ENCODE results near the gene TRAK2. TPM values are rescaled to one million over a fixed set of nuclear protein-coding genes. Genes with fewer than 3 reads are reported as not detected.

TRAK2 gene
- total RNA-seq, 1 experiment from 2014 or later = 15.2 TPM

GRCh38 chr2:201436141-201436540, 15.1 kb downstream of the TRAK2 start:
- POLR2A ChIA-PET = no interaction called here

DNA sequence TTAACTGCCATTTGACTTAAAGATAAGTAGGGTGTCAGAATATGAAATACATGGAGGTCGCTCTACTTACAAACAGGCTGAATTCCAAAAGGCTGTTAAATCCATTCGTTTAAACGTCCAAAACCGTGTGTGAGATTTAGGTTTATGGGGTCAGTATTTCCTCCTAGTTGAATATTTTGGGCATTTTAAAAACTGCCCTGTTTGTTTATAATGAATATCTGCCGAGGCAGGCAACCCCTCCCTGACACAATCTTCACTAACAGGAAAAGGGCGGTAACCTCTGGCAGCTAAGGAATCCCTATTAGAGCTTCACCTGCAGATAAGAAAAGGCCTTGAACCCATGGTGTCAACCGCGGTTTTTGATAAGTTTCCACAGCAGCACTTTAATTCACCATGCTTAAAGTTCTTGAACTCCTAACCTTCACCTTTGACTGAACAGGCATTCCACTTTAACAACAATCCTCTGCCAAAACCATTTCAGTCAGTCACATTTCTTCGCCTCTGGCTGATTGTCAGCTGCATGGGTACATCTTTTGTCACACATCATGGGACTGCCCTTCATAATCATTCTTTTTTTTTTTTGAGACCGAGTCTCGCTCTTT, 17.8 kb downstream of the TRAK2 start:
- intact Hi-C loops (cut with micrococcal nuclease) = no loop called here
- DNase-seq (ENCODE audit: low read depth, low spot score) (no peak), ATAC-seq (no peak)
- no peak overlapping the region for H2AFZ ChIP-seq (ENCODE audit: low read depth, low read length, poor library complexity, severe bottlenecking)
- no peak overlapping the region for H3K9ac ChIP-seq (ENCODE audit: low read length)
- H3K9me3 ChIP-seq (ENCODE audit: control insufficient read depth in 1 of 2, insufficient read depth in 1 of 2, low read depth in 1 of 2, low read length in 2 of 2) = no peaks in the 10 kb centered on the region
- H3K27me3 ChIP-seq (ENCODE audit: insufficient read depth, low read length) = no peaks in the 10 kb centered on the region
- ChIA-PET POLR2A (no interaction called here), CTCF (no interaction called here), RAD21 (ENCODE audit: low non-redundant PET in 1 of 2, low total read pairs in 2 of 2, uncharacterized antibody in 2 of 2, unreplicated experiment in 2 of 2) (no interaction called here)
- H3K9me2 ChIP-seq (ENCODE audit: insufficient read depth) = no peaks in the 10 kb centered on the region
- BruUV-seq (replicated peaks) = no TSS peak
- no peaks in the 10 kb centered on the region for H3K4me1 ChIP-seq (ENCODE audit: control insufficient read depth in 1 of 2, insufficient read depth in 2 of 2, low read length in 2 of 2)
- H3K4me3 ChIP-seq (replicated peaks in 1 of 2; ENCODE audit: low read depth in 1 of 2, low read length in 2 of 2) = no peak overlapping the region
- no peaks in the 10 kb centered on the region; the same call in 1 of the 2 replicates for H3K79me2 ChIP-seq (ENCODE audit: insufficient read depth, low read length)
- no peaks in the 10 kb centered on the region for H4K20me1 ChIP-seq (ENCODE audit: insufficient read depth)
- H3K4me2 ChIP-seq (ENCODE audit: low read length) = no peak overlapping the region
- H3K36me3 ChIP-seq (ENCODE audit: control insufficient read depth in 1 of 2, insufficient read depth in 2 of 2, low read length in 2 of 2) = no peaks in the 10 kb centered on the region
- H3K27ac ChIP-seq (ENCODE audit: low read depth, low read length) = no peak overlapping the region
- TF ChIP-seq EZH2 (IDR thresholded peaks at IDR 0.05) (no peak), POLR2AphosphoS5 (IDR thresholded peaks at IDR 0.05; ENCODE audit: low read depth, low read length) (no peak), ZBTB33 (IDR thresholded peaks at IDR 0.05; ENCODE audit: extremely low read depth, insufficient replicate concordance, low read length) (no peak), CEBPB (IDR thresholded peaks at IDR 0.05; ENCODE audit: low read depth) (no peak), ZNF274 (IDR thresholded peaks at IDR 0.05; ENCODE audit: low read depth, low read length) (no peak), TCF7L2 (IDR thresholded peaks at IDR 0.05; ENCODE audit: borderline replicate concordance, extremely low read depth, insufficient read depth, insufficient read length) (no peak), SP1 (IDR thresholded peaks at IDR 0.05; ENCODE audit: low read depth) (no peak), RAD21 (IDR thresholded peaks at IDR 0.05; ENCODE audit: low read depth) (no peak), EGR1 (IDR thresholded peaks at IDR 0.05; ENCODE audit: low read depth) (no peak), YY1 (IDR thresholded peaks at IDR 0.05; ENCODE audit: extremely low read depth, insufficient replicate concordance, low read depth, low read length) (no peak), ELF1 (IDR thresholded peaks at IDR 0.05; ENCODE audit: borderline replicate concordance, low read depth) (no peak), SRF (IDR thresholded peaks at IDR 0.05; ENCODE audit: low read depth) (no peak), SIN3A (IDR thresholded peaks at IDR 0.05; ENCODE audit: low read depth) (no peak), POLR2A (IDR thresholded peaks at IDR 0.05; ENCODE audit: borderline replicate concordance, extremely low read depth, insufficient read depth, insufficient read length) (no peak), ZFX (IDR thresholded peaks at IDR 0.05) (no peak), FOSL1 (IDR thresholded peaks at IDR 0.05; ENCODE audit: low read depth) (no peak)
- TF ChIP-seq, protein P1, sequence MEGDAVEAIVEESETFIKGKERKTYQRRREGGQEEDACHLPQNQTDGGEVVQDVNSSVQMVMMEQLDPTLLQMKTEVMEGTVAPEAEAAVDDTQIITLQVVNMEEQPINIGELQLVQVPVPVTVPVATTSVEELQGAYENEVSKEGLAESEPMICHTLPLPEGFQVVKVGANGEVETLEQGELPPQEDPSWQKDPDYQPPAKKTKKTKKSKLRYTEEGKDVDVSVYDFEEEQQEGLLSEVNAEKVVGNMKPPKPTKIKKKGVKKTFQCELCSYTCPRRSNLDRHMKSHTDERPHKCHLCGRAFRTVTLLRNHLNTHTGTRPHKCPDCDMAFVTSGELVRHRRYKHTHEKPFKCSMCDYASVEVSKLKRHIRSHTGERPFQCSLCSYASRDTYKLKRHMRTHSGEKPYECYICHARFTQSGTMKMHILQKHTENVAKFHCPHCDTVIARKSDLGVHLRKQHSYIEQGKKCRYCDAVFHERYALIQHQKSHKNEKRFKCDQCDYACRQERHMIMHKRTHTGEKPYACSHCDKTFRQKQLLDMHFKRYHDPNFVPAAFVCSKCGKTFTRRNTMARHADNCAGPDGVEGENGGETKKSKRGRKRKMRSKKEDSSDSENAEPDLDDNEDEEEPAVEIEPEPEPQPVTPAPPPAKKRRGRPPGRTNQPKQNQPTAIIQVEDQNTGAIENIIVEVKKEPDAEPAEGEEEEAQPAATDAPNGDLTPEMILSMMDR (IDR thresholded peaks at IDR 0.05 in 2 of 3, conservative IDR thresholded peaks at IDR 0.05 in 1 of 3; ENCODE audit: borderline replicate concordance in 1 of 3, insufficient read depth in 1 of 3, low read depth in 2 of 3, low read length in 2 of 3) = no peak

More at GRCh38 chr2:201436141-201436540, 15.1 kb downstream of the TRAK2 start:
- ChIA-PET CTCF (no interaction called here), RAD21 (ENCODE audit: low non-redundant PET in 1 of 2, low total read pairs in 2 of 2, uncharacterized antibody in 2 of 2, unreplicated experiment in 2 of 2) (no interaction called here)
- no peaks in the 10 kb centered on the region for H3K9me2 ChIP-seq (ENCODE audit: insufficient read depth)
- intact Hi-C loops (cut with micrococcal nuclease) = no loop called here
- no peak overlapping the region for H2AFZ ChIP-seq (ENCODE audit: low read depth, low read length, poor library complexity, severe bottlenecking)
- no peak for DNase-seq (ENCODE audit: low read depth, low spot score)
- no peaks in the 10 kb centered on the region for H3K36me3 ChIP-seq (ENCODE audit: control insufficient read depth in 1 of 2, insufficient read depth in 2 of 2, low read length in 2 of 2)
- no peak for ATAC-seq
- H3K9me3 ChIP-seq (ENCODE audit: control insufficient read depth in 1 of 2, insufficient read depth in 1 of 2, low read depth in 1 of 2, low read length in 2 of 2) = no peaks in the 10 kb centered on the region
- H3K9ac ChIP-seq (ENCODE audit: low read length) = no peak overlapping the region
- no peaks in the 10 kb centered on the region for H3K27me3 ChIP-seq (ENCODE audit: insufficient read depth, low read length)
- H3K79me2 ChIP-seq (ENCODE audit: insufficient read depth, low read length) = no peaks in the 10 kb centered on the region; the same call in 1 of the 2 replicates
- H3K4me3 ChIP-seq (replicated peaks in 1 of 2; ENCODE audit: low read depth in 1 of 2, low read length in 2 of 2) = no peak overlapping the region
- H3K4me1 ChIP-seq (ENCODE audit: control insufficient read depth in 1 of 2, insufficient read depth in 2 of 2, low read length in 2 of 2) = peaks cover 9 to 11% of the 10 kb centered on the region in 2 experiments
- no TSS peak for BruUV-seq (replicated peaks)
- no peak overlapping the region for H3K27ac ChIP-seq (ENCODE audit: low read depth, low read length)
- H3K4me2 ChIP-seq (ENCODE audit: low read length) = no peak overlapping the region
- no peak for TF ChIP-seq YY1 (IDR thresholded peaks at IDR 0.05; ENCODE audit: extremely low read depth, insufficient replicate concordance, low read depth, low read length)
- TF ChIP-seq SRF (IDR thresholded peaks at IDR 0.05; ENCODE audit: low read depth) = no peak
- TF ChIP-seq ELF1 (IDR thresholded peaks at IDR 0.05; ENCODE audit: borderline replicate concordance, low read depth) = no peak
- no peaks in the 10 kb centered on the region for H4K20me1 ChIP-seq (ENCODE audit: insufficient read depth)
